Mesendoderm (in vitro differentiated cells): ENCODE measurements around the gene CYB561D1.

ENCODE experiments used
- DNase-seq: peaks from one replicate; pipeline ENCODE4 v3.0.0; 2013
- H2AK5ac ChIP-seq: 2 replicates; pipeline ENCODE4 v1.6.1; 2013; ENCODE audit warnings: low read length, inconsistent platforms
- H2BK120ac ChIP-seq: 2 replicates; pipeline ENCODE4 v1.6.1; 2013; ENCODE audit warnings: low read depth, mild to moderate bottlenecking, low read length, moderate library complexity, mixed read lengths
- H2BK15ac ChIP-seq: replicated peaks from 2 replicates; pipeline ENCODE4 v1.6.1; 2013; ENCODE audit warnings: low read depth, mild to moderate bottlenecking, moderate library complexity
- H2BK5ac ChIP-seq: 2 replicates; pipeline ENCODE4 v1.6.1; 2013; ENCODE audit warnings: low read length, inconsistent platforms
- H3K18ac ChIP-seq: 2 replicates; pipeline ENCODE4 v1.6.1; 2013; ENCODE audit warnings: mild to moderate bottlenecking, low read length, mixed read lengths
- H3K23ac ChIP-seq: one replicate; pipeline ENCODE4 v1.6.1; 2013; ENCODE audit warnings: low read length
- H3K27ac ChIP-seq: 2 replicates; pipeline ENCODE4 v1.5.1; 2013; ENCODE audit warnings: low read depth, mild to moderate bottlenecking, inconsistent platforms, low read length, moderate library complexity
- H3K27me3 ChIP-seq: 2 replicates; pipeline ENCODE4 v1.6.1; 2013; ENCODE audit warnings: low read length, control low read depth, mild to moderate bottlenecking, inconsistent platforms; ENCODE audit not compliant: insufficient read depth, poor library complexity
- H3K36me3 ChIP-seq: 2 replicates; pipeline ENCODE4 v1.6.1; 2013; ENCODE audit warnings: low read length, inconsistent platforms; ENCODE audit not compliant: control insufficient read depth, insufficient read depth
- H3K4ac ChIP-seq: one replicate; pipeline ENCODE4 v1.6.1; 2013; ENCODE audit warnings: low read depth, mild to moderate bottlenecking, low read length, moderate library complexity
- H3K4me1 ChIP-seq: 2 replicates; pipeline ENCODE4 v1.6.1; 2013; ENCODE audit warnings: low read depth, low read length, inconsistent platforms; ENCODE audit not compliant: control insufficient read depth
- H3K4me2 ChIP-seq: 2 replicates; pipeline ENCODE4 v1.6.1; 2013; ENCODE audit warnings: low read length
- H3K4me3 ChIP-seq: 2 replicates; pipeline ENCODE4 v1.5.1; 2013; ENCODE audit warnings: mild to moderate bottlenecking, low read length
- H3K56ac ChIP-seq: one replicate; pipeline ENCODE4 v1.6.1; 2013; ENCODE audit warnings: low read length
- H3K79me1 ChIP-seq: 2 replicates; pipeline ENCODE4 v1.6.1; 2013; ENCODE audit warnings: low read length, inconsistent platforms
- H3K79me2 ChIP-seq: 2 replicates; pipeline ENCODE4 v1.6.1; 2013; ENCODE audit warnings: mild to moderate bottlenecking, low read length; ENCODE audit not compliant: control insufficient read depth, insufficient read depth
- H3K9ac ChIP-seq: 2 replicates; pipeline ENCODE4 v1.6.1; 2013; ENCODE audit warnings: low read length, inconsistent platforms
- H4K5ac ChIP-seq: one replicate; pipeline ENCODE4 v1.6.1; 2013; ENCODE audit warnings: low read length
- H4K8ac ChIP-seq: one replicate; pipeline ENCODE4 v1.6.1; 2013; ENCODE audit warnings: low read depth, mild to moderate bottlenecking, control low read depth, low read length, moderate library complexity
- WGBS: extraction: QIAGEN DNeasy Blood & Tissue Kit; methylation state at CpG from one replicate; pipeline ENCODE4 v1.1.7; 2013; ENCODE audit warnings: low lambda C conversion rate, missing lambda C conversion rate; ENCODE audit not compliant: insufficient coverage; ENCODE audit errors: extremely low coverage; 5-methylcytosine and 5-hydroxymethylcytosine counted together

CYB561D1 gene

GRCh38 chr1:109529881-109530456 is 36.1 kb downstream of the CYB561D1 start:
- Histone ChIP-seq H3K79me2 (no peaks in the 10 kb centered on the region), H3K4me1 (no peaks in the 10 kb centered on the region), H3K4me3 (no peak overlapping the region), H4K5ac (no peak overlapping the region), H2BK15ac (no peak overlapping the region), H3K27ac (no peak overlapping the region), H3K4ac (no peak overlapping the region), H3K56ac (no peak overlapping the region), H3K23ac (no peak overlapping the region), H2AK5ac (no peak overlapping the region), H3K9ac (no peak overlapping the region), H3K4me2 (no peak overlapping the region), H3K36me3 (no peaks in the 10 kb centered on the region), H3K79me1 (no peaks in the 10 kb centered on the region), H2BK120ac (no peak overlapping the region), H4K8ac (no peak overlapping the region), H3K18ac (no peak overlapping the region), H3K27me3 (no peaks in the 10 kb centered on the region), H2BK5ac (no peak overlapping the region)
- DNase-seq = no peak
- WGBS = no CpG with 5 or more reads among the region's 8 CpGs

GRCh38 chr1:109530457-109531087 is 36.7 kb downstream of the CYB561D1 start:
- Histone ChIP-seq H3K4me2 (no peak overlapping the region), H3K4me3 (no peak overlapping the region), H3K27ac (no peak overlapping the region)

GRCh38 chr1:109531380-109531779 is 37.5 kb downstream of the CYB561D1 start:
- Histone ChIP-seq H2BK15ac (no peak overlapping the region), H3K23ac (no peak overlapping the region), H2BK5ac (no peak overlapping the region), H2AK5ac (no peak overlapping the region), H3K79me1 (no peaks in the 10 kb centered on the region), H3K27me3 (no peaks in the 10 kb centered on the region), H3K36me3 (no peaks in the 10 kb centered on the region), H3K4me3 (no peak overlapping the region), H3K79me2 (no peaks in the 10 kb centered on the region), H4K5ac (no peak overlapping the region), H2BK120ac (no peak overlapping the region), H3K27ac (no peak overlapping the region), H3K4ac (no peak overlapping the region), H3K18ac (no peak overlapping the region), H3K4me1 (no peaks in the 10 kb centered on the region), H3K9ac (no peak overlapping the region), H4K8ac (no peak overlapping the region), H3K4me2 (no peak overlapping the region), H3K56ac (no peak overlapping the region)
- DNase-seq = no peak
- no CpG with 5 or more reads among the region's 4 CpGs for WGBS

More at GRCh38 chr1:109530457-109531087, 36.7 kb downstream of the CYB561D1 start:
- Histone ChIP-seq H4K8ac (no peak overlapping the region), H2BK5ac (no peak overlapping the region), H3K56ac (no peak overlapping the region), H3K23ac (no peak overlapping the region), H3K36me3 (no peaks in the 10 kb centered on the region), H2BK120ac (no peak overlapping the region), H3K79me1 (no peaks in the 10 kb centered on the region), H3K27me3 (no peaks in the 10 kb centered on the region), H4K5ac (no peak overlapping the region), H2AK5ac (no peak overlapping the region), H3K79me2 (no peaks in the 10 kb centered on the region), H3K4ac (no peak overlapping the region), H3K9ac (no peak overlapping the region), H2BK15ac (no peak overlapping the region), H3K18ac (no peak overlapping the region), H3K4me1 (no peaks in the 10 kb centered on the region)
- no peak for DNase-seq
- no CpG with 5 or more reads among the region's 13 CpGs for WGBS

- no peak overlapping the region for H2BK15ac ChIP-seq
- H3K27me3 ChIP-seq = no peaks in the 10 kb centered on the region
- H3K56ac ChIP-seq = no peak overlapping the region
- H3K4me1 ChIP-seq = no peaks in the 10 kb centered on the region
- no peak overlapping the region for H4K5ac ChIP-seq
- no peak overlapping the region for H3K9ac ChIP-seq
- H3K4ac ChIP-seq = no peak overlapping the region
- H3K4me2 ChIP-seq = no peak overlapping the region
- no peaks in the 10 kb centered on the region for H3K36me3 ChIP-seq
- H3K79me1 ChIP-seq = no peaks in the 10 kb centered on the region
- no peak overlapping the region for H2BK5ac ChIP-seq
- no peak overlapping the region for H4K8ac ChIP-seq
- H3K23ac ChIP-seq = no peak overlapping the region
- no peak for DNase-seq
- no peak overlapping the region for H2AK5ac ChIP-seq
- no peaks in the 10 kb centered on the region for H3K79me2 ChIP-seq
- WGBS = no CpG with 5 or more reads among the region's 16 CpGs
- no peak overlapping the region for H2BK120ac ChIP-seq
- no peak overlapping the region for H3K27ac ChIP-seq
- H3K4me3 ChIP-seq = no peak overlapping the region
- no peak overlapping the region for H3K18ac ChIP-seq
These were observed 38.0 kb downstream of the CYB561D1 start for GRCh38 chr1:109531826-109532364.

- Histone ChIP-seq H4K5ac (no peak overlapping the region), H3K4me1 (no peaks in the 10 kb centered on the region), H3K23ac (no peak overlapping the region), H3K27me3 (no peaks in the 10 kb centered on the region), H3K4me3 (no peak overlapping the region), H2BK5ac (no peak overlapping the region), H2BK120ac (no peak overlapping the region), H2BK15ac (no peak overlapping the region), H4K8ac (no peak overlapping the region), H2AK5ac (no peak overlapping the region), H3K4ac (no peak overlapping the region), H3K79me2 (no peaks in the 10 kb centered on the region), H3K27ac (no peak overlapping the region), H3K9ac (no peak overlapping the region), H3K18ac (peak overlapping the region; percentile 7), H3K36me3 (no peaks in the 10 kb centered on the region), H3K79me1 (no peaks in the 10 kb centered on the region), H3K4me2 (no peak overlapping the region), H3K56ac (peak overlapping the region; percentile 58)
- DNase-seq = peak; percentile 93
- WGBS = no CpG with 5 or more reads among the region's 12 CpGs
These were observed 38.7 kb downstream of the CYB561D1 start for GRCh38 chr1:109532365-109533136.
